Caki2 (cell line): Measurements from ENCODE around the gene SRM. TPM values are rescaled to one million over a fixed set of nuclear protein-coding genes. Genes with fewer than 3 reads are reported as not detected.
A peak's percentile ranks its signal among the peaks of the same experiment; 100 is the strongest.
"Not testable (repeated sequence)": the region's sequence is repeated elsewhere in the genome, so short reads cannot be mapped to it uniquely, and the experiment has no call there.

ENCODE experiments used
- DNase-seq: peaks from one replicate; pipeline ENCODE4 v3.0.0-alpha.2; 2015; ENCODE audit warnings: low read depth
- in situ Hi-C: cut with HindIII; loops from 2 replicates; pipeline ENCODE4 v1.10.0; 2016; ENCODE audit warnings: low sequenced_read_pairs, low pct_unique_long_range_greater_than_20kb, mixed read lengths
- total RNA-seq: library from RNA; depleted of rRNA; stranded (reverse); fragments of >200 nt; shearing (Covaris generic); gene quantifications from 2 replicates; pipeline ENCODE4 v1.2.3, GENCODE V29; 2014; ENCODE audit warnings: low replicate concordance

The SRM gene
- total RNA-seq, 1 experiment from 2014 or later: 34.3 TPM

- DNase-seq: no peak
- in situ Hi-C loops: no loop called here
Observed at GRCh38 chr1:11068600-11069473, 9.0 kb upstream of the SRM start.

- in situ Hi-C loops: no loop called here
- DNase-seq: no peak
Observed at GRCh38 chr1:11067716-11068599, 8.1 kb upstream of the SRM start.

- DNase-seq: no peak
- in situ Hi-C loops: no loop called here
Observed at GRCh38 chr1:11065796-11066195, 6.0 kb upstream of the SRM start.

- no peak for DNase-seq
Observed at GRCh38 chr1:11064942-11065341, 5.1 kb upstream of the SRM start.

GRCh38 chr1:11063937-11064537, 4.2 kb upstream of the SRM start:
- in situ Hi-C loops, DNase-seq: not testable (repeated sequence)

More at GRCh38 chr1:11064942-11065341, 5.1 kb upstream of the SRM start:
- in situ Hi-C loops: no loop called here

- DNase-seq: no peak
- in situ Hi-C loops: no loop called here
Observed at GRCh38 chr1:11062965-11063401, 3.2 kb upstream of the SRM start.

- no peak for DNase-seq
- in situ Hi-C loops: no loop called here
Observed at GRCh38 chr1:11061652-11062365, 2.0 kb upstream of the SRM start.

- in situ Hi-C loops: no loop called here
- no peak for DNase-seq
Observed at GRCh38 chr1:11059155-11059967, 457 bp downstream of the SRM start.

GRCh38 chr1:11058595-11059154, 1.1 kb downstream of the SRM start:
- in situ Hi-C loops: no loop called here
- no peak for DNase-seq

GRCh38 chr1:11058026-11058425, 1.8 kb downstream of the SRM start:
- no peak for DNase-seq
- in situ Hi-C loops: no loop called here

- in situ Hi-C loops: no loop called here
- no peak for DNase-seq
Observed at GRCh38 chr1:11057477-11057876, 2.3 kb downstream of the SRM start.

GRCh38 chr1:11056504-11056903, 3.3 kb downstream of the SRM start:
- in situ Hi-C loops: no loop called here
- no peak for DNase-seq

GRCh38 chr1:11055676-11056075, 4.1 kb downstream of the SRM start:
- no peak for DNase-seq
- in situ Hi-C loops: no loop called here

GRCh38 chr1:11054666-11055065, 5.2 kb downstream of the SRM start:
- in situ Hi-C loops: no loop called here
- DNase-seq: no peak

- in situ Hi-C loops: no loop called here
- no peak for DNase-seq
Observed at GRCh38 chr1:11054181-11054580, 5.6 kb downstream of the SRM start.

- in situ Hi-C loops: no loop called here
- peak; percentile 19 for DNase-seq
Observed at GRCh38 chr1:11053758-11054137, 6.1 kb downstream of the SRM start.
